Loucy (cell line): ENCODE measurements around the gene CACNA1C.

Experiments used
- EZH2phosphoT487 ChIP-seq: fragments of 200-600 bp; IDR thresholded peaks from 2 replicates; pipeline ENCODE4 v1.6.1; 2018; ENCODE audit warnings: antibody characterized with exemption, mild to moderate bottlenecking, moderate library complexity, borderline replicate concordance
- TF ChIP-seq, protein P1 (sequence below): fragments of 200-600 bp; sonication (generic); conservative IDR thresholded peaks from 2 replicates; pipeline ENCODE4 v1.5.1; 2014; ENCODE audit warnings: mild to moderate bottlenecking, antibody characterized with exemption, low read length

DNA sequence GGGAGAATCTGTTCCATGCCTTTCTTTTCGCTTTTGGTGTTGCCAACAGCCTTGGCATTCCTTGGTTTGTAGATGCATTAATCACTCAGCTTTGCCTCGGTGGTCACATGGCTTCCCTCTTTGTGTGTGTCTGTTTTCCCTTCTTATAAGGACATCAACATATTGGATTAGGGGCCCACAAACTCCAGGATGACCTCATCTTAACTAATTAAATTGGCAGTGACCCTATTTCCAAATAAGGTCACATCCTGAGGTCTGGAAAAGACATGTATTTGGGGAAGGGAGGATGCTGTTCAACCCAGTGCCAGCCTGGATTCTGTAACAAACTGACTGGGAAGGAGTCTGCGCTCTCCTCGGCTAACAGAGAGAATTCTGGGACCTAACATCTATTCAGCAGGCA, 376.2 kb downstream of the CACNA1C start:
- TF ChIP-seq, protein P1, sequence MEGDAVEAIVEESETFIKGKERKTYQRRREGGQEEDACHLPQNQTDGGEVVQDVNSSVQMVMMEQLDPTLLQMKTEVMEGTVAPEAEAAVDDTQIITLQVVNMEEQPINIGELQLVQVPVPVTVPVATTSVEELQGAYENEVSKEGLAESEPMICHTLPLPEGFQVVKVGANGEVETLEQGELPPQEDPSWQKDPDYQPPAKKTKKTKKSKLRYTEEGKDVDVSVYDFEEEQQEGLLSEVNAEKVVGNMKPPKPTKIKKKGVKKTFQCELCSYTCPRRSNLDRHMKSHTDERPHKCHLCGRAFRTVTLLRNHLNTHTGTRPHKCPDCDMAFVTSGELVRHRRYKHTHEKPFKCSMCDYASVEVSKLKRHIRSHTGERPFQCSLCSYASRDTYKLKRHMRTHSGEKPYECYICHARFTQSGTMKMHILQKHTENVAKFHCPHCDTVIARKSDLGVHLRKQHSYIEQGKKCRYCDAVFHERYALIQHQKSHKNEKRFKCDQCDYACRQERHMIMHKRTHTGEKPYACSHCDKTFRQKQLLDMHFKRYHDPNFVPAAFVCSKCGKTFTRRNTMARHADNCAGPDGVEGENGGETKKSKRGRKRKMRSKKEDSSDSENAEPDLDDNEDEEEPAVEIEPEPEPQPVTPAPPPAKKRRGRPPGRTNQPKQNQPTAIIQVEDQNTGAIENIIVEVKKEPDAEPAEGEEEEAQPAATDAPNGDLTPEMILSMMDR, result no peak
- no peak for TF ChIP-seq EZH2phosphoT487
